HG03159 (cell line): ENCODE data around the gene ACTR3.

Source experiments
- ATAC-seq: cut with Tn5 transposase; IDR thresholded peaks from one replicate; pipeline ENCODE4 v1.9.1; 2021; ENCODE audit warnings: mild to moderate bottlenecking, moderate library complexity; ENCODE audit not compliant: unreplicated experiment

The ACTR3 gene

DNA sequence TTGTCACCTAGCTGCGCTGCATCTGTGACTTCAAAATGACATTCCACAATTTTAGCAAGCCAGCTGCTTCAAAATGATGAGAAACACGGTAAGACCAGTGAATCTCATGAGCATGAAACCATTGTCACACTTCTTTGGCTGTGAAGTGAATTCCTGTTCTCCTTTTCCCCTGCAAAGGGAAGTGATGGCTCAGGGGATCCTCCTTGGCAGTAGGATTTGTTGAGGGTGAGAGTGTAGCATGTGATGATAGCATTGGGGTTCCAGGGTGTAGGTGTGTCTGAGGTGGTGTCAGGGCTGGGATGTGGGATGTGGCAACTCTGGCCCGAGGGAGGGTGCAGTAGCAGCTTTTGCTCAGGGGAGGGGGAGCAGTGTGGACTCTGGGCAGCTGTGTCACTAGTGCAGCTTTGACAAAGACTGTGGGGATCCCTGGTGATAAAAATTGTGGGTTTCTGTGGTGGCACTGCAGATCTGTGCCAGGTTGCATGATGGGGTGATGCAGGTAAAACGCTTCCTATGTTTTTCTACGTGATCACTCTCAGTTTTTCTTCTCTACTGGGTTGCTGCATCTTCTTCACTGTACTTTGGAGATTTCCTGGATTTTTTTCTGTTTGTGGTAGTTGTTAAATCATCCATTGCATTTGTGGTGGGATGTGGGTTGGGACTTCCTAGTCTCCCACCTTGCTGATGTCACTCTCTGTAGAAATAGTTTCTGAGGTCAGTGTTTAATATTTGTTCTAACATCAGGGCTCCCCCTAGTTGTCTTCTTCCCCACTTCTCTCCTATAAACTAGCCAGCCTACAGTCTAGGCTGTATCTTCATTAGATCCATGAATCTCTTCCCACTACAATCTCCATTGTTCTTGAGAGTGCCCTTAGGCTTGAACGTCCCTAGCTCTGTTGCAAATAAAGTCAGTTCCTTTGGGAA is 107.0 kb downstream of the ACTR3 start:
- no peak for ATAC-seq

DNA sequence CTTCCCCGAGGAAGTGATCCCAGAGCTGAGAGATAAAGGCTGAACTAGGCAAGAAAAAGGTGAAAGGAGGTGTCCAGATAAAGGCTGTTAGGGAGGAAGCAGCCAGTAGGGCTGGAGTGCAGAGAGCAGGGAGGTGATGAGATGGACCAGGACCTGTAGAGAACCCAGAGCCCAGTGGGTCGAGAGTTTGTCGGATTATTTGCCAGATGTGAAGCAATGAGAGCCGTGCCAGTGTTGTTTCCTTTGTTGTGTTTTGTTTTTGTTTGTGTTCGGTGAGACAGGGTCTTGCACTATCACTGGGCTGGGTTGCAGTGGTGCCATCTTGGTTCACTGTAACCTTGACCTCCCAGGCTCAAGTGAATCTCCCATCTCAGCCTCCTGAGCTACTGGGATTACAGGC is 111.3 kb downstream of the ACTR3 start:
- ATAC-seq, result no peak

DNA sequence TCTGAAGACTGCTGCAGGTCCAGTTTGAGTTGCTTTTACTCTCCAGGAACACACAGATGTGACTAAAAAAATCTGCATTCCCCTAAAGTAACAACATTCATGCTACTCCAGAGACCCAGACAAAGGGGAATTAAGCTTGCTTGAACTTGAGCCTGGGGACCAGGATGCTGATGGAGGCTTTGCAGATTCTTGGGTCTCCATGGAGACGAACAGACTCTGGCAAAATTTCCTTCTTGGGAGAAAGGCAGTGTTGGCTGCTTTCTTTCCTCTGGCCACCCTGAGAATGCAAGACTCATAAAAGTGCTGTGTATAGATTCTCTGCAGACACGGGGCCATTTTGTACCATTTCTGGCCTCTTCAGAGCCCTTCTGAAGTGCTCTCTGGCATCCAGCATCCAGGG is 112.0 kb downstream of the ACTR3 start:
- no peak for ATAC-seq

DNA sequence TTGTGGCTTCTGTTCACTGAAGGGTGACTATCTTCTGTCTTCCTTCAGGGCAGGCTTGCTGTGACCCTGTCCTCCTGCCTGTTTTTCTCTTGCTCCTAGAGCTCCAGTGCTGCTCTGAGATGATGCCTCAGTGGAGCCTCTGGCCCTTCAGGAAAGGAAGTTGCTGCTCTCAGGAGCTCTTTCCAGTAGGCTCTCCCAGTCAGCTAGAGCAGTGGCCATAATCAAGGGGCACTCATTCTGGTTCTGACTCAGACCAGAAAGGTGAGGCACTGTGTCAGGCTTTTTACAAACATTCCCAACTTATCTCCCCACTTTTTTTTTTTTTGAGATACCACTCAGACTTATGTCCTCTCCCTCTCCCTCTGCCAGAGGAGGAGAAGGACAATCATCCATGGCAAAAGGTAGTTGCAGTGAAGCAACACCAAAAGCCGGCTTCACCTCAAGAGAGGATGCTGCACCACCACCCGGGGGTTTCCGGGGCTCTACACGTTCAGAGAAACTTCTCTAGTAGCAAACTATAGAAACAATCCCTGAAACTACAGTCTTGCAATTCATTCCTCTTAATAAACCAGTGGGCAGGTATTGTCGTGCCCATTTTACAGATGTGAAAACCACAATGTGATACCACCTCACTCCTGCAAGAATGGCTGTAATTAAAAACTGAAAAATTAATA is 115.4 kb downstream of the ACTR3 start:
- ATAC-seq, result no peak

DNA sequence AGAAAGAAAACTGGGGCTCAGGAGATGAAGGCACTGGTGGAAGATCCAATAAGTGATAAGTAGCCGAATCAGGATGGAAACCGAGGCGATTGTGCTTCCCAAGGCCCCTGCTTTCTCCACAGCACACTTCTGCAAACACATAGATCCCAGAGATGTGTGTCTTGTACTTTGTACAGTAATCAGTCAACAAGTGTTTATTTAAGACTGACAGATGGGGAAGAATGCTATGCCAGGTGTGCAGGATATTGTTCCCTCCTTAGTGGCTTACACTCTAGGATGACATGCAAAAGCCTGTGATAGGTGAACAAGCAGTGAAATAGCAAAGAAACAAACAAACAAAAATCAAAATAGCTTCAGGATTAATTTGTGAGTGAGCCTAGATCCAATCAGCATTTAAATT is 116.6 kb downstream of the ACTR3 start:
- ATAC-seq, result no peak

DNA sequence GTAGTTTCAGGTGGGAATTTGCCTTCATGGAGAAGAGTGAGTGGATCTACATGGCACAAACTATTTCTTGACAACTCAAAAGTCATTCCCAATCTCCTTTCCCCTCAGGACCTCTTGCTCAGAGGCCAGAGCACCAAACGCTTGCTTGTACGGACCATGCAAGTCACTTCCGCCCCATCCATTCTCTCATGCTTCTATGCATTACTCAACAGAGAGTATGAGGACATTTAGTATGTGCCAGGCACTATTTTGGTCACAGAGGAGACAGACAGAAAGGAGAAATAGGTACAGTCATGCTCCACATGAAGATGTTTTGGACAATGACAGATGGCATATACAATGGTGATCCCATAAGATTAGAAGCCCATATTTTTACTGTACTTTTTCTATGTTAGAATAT is 117.5 kb downstream of the ACTR3 start:
- no peak for ATAC-seq

DNA sequence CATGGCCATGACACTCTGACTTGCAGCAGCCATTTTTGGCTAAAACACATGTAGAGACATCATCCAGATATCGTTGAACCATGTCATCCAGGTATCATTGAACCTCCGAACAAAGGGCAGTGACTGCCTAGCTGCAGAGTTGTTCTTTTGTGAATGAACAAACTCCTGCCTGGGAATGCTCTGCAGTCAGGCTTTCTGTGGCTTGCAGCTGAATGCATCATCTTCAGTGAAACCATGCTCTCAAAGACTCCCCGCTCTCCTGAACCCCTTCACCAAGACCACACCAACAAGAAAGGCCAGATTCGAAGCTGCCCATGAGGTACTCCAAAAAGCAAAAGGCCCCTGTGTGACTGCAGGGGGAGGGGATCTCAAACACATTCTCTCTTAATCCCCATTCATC is 118.8 kb downstream of the ACTR3 start:
- ATAC-seq, result no peak

DNA sequence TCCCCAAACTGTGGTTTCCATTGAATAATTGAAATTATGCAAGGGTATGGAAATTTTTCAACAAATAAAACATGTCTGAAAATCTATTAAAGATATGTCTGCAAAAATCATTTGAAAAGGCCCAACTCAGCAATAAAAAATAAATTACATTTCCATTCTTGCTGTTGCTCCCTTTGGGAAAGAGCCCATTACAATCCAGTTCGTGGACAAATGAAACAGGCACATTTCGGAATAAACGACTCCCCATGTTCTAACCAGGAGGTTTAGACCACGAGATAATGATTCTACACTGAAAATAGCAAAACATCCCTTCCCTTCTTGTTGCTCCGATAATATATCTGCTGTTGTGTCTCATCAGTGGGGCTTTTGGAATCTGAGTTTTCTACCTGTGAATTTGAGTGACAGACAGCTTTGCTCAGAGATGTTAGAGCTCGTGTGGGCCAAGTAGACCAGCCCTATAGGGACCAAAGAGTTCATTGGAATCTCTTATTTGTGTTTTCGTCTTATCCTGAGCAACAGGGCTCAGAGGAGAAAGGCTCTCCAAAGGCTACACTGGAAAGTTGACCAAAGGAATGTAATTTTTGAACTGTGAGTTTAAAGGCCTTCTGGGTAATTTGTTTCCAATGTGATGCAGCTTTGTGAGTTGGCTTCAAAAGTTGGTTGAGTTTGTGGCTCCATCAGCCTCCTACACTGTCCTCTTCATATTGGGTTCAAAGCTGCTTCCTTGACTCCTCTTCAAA is 119.5 kb downstream of the ACTR3 start:
- no peak for ATAC-seq

DNA sequence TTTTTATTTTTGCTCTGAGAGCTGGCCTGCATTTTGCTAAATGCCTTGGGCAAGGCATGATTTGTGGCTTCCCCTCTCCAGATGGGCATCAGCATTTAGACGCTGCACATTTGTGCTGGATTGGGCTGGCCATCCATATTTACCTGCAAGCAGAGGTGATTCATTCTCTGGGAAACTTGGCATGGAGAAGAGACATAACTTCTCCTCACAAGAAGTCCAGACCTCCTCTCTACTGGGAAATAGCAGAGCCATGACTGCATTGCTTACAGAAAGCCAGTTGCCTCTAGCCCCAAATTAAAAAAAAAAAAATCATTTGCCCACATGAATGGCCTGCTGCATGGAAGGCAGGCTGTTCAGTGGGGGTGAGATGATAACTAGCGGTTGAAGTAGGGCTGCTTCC is 120.1 kb downstream of the ACTR3 start:
- no peak for ATAC-seq

DNA sequence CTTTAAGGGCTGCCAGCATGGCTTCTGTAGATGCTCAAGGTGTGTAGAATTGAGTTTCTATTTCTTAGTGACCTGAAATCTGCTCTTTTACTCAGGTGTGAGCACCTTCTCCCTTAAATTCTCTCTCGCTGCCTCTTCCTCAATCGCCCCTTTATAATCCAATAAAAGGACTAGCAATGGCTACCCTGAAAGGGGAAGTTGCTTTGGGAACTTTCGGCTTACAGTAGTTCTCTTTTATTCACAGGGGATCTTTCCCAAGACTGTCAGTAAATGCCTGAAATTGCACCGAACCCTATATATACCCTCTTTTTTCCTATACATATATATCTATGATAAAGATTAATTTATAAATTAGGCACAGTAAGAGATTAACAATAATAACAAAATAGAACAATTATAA is 121.8 kb downstream of the ACTR3 start:
- no peak for ATAC-seq
